Suprapubic skin (tissue), 4 donors: ENCODE data around the gene LMF1. TPM values are rescaled to one million over a fixed set of nuclear protein-coding genes. Genes with fewer than 3 reads are reported as not detected.

ENCODE experiments used
- DNase-seq, 2 donors: peaks; one replicate each; pipeline ENCODE4 v3.0.0-alpha.2; 2019; ENCODE audit warnings: low spot score in 2 of 2
- H3K27ac ChIP-seq: fragments of 200-600 bp; sonication (generic); one replicate; pipeline ENCODE4 v1.5.1; 2019
- H3K27me3 ChIP-seq: fragments of 200-600 bp; sonication (generic); one replicate; pipeline ENCODE4 v1.5.1; 2019
- H3K36me3 ChIP-seq: fragments of 200-600 bp; sonication (generic); one replicate; pipeline ENCODE4 v1.5.1; 2019
- H3K4me1 ChIP-seq: fragments of 200-600 bp; sonication (generic); one replicate; pipeline ENCODE4 v1.5.1; 2019
- H3K4me3 ChIP-seq: fragments of 200-600 bp; sonication (generic); one replicate; pipeline ENCODE4 v1.5.1; 2019; ENCODE audit warnings: mild to moderate bottlenecking
- H3K9me3 ChIP-seq: fragments of 200-600 bp; sonication (generic); one replicate; pipeline ENCODE4 v1.5.1; 2019
- EP300 ChIP-seq: sonication (generic); formaldehyde crosslinking; IDR thresholded peaks from one replicate; pipeline ENCODE4 v1.6.1; 2017; ENCODE audit warnings: antibody characterized with exemption
- POLR2A ChIP-seq, 2 donors: fragments of 450-650 bp; IDR thresholded peaks; one replicate each; pipeline ENCODE4 v1.6.1; 2017; ENCODE audit warnings: antibody characterized with exemption in 2 of 2, mild to moderate bottlenecking in 2 of 2, moderate library complexity in 2 of 2
- POLR2AphosphoS5 ChIP-seq, 3 donors: sonication (generic); formaldehyde crosslinking; IDR thresholded peaks; one replicate each; pipeline ENCODE4 v1.6.1; 2017; ENCODE audit warnings: antibody characterized with exemption in 3 of 3
- WGBS: methylation state at CpG from one replicate; pipeline ENCODE4 v1.1.5; 2018; 5-methylcytosine and 5-hydroxymethylcytosine counted together
- total RNA-seq, 4 donors: library from RNA; depleted of rRNA; stranded (reverse); fragments of >200 nt; gene quantifications; one replicate each; pipeline ENCODE4 v1.1.0, GENCODE V29; 2016
- TF ChIP-seq, protein P1 (sequence below), 2 donors: fragments of 200-600 bp in 1 of 2; fragments of 450-650 bp in 1 of 2; sonication (generic) in 1 of 2; IDR thresholded peaks; one replicate each; pipeline ENCODE4 v1.5.1; 2016 to 2019; ENCODE audit warnings: antibody characterized with exemption in 2 of 2, mild to moderate bottlenecking in 1 of 2, moderate library complexity in 1 of 2

The LMF1 gene
- total RNA-seq, 4 donors from 2014 or later = 32.1 to 117 (median 38.0) TPM

DNA sequence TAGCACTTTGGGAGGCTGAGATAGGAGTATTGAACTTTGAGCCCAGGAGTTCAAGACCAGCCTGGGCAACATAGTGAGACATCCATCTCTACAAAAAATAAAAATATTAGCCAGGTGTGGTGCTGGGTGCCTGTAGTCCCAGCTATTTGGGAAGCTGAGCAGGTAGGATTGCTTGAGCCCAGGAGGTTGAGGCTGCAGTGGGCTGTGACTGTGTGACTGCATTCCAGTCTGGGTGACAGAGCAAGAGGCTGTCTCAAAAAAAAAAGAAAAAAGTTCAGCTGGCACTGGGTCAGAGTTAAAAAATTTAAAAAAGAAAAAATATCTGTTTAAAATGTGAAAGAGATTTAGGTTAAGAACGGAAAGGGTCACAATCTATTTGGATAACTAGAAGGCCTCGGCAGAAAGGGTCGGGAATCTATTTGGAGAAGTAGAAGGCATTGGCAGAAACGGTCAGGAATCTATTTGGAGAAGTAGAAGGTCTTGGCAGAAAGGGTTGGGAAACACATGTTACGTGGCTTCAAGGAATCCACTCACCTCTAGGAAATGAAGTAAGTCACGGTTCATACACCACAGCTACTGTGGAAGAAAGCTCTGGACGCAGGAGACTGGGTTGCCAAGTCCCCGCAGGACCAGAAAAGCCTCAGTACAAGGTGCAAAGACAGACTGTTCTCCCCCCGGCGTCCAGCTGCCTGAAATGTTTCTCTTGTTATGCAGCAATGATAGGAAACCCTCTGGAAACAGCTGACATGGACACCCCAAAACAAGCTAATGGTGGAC lies 25.3 kb downstream of the LMF1 start:
- no peak overlapping the region for H3K27ac ChIP-seq
- H3K27me3 ChIP-seq = no peaks in the 10 kb centered on the region
- peaks cover 37% of the 10 kb centered on the region for H3K36me3 ChIP-seq
- H3K4me3 ChIP-seq = no peak overlapping the region
- H3K9me3 ChIP-seq = peaks cover 19% of the 10 kb centered on the region
- DNase-seq = no peak
- no peaks in the 10 kb centered on the region for H3K4me1 ChIP-seq
- TF ChIP-seq POLR2A (IDR thresholded peaks at IDR 0.05) = no peak
- TF ChIP-seq, protein P1, sequence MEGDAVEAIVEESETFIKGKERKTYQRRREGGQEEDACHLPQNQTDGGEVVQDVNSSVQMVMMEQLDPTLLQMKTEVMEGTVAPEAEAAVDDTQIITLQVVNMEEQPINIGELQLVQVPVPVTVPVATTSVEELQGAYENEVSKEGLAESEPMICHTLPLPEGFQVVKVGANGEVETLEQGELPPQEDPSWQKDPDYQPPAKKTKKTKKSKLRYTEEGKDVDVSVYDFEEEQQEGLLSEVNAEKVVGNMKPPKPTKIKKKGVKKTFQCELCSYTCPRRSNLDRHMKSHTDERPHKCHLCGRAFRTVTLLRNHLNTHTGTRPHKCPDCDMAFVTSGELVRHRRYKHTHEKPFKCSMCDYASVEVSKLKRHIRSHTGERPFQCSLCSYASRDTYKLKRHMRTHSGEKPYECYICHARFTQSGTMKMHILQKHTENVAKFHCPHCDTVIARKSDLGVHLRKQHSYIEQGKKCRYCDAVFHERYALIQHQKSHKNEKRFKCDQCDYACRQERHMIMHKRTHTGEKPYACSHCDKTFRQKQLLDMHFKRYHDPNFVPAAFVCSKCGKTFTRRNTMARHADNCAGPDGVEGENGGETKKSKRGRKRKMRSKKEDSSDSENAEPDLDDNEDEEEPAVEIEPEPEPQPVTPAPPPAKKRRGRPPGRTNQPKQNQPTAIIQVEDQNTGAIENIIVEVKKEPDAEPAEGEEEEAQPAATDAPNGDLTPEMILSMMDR (IDR thresholded peaks at IDR 0.05) = no peak
- TF ChIP-seq EP300 = no peak
- TF ChIP-seq POLR2AphosphoS5 (IDR thresholded peaks at IDR 0.05) = no peak
- WGBS = 90% methylated on average over 10 of the region's 10 CpGs

- Histone ChIP-seq H3K36me3 (peaks cover 41% of the 10 kb centered on the region), H3K27me3 (no peaks in the 10 kb centered on the region), H3K4me3 (no peak overlapping the region), H3K9me3 (peaks cover 19% of the 10 kb centered on the region), H3K4me1 (no peaks in the 10 kb centered on the region), H3K27ac (no peak overlapping the region)
- 98% methylated on average over 5 of the region's 5 CpGs for WGBS
- no peak for DNase-seq
- TF ChIP-seq, protein P1 (IDR thresholded peaks at IDR 0.05) = no peak
- no peak for TF ChIP-seq POLR2A (IDR thresholded peaks at IDR 0.05)
Measured at GRCh38 chr16:943971-944370, 26.8 kb downstream of the LMF1 start.

DNA sequence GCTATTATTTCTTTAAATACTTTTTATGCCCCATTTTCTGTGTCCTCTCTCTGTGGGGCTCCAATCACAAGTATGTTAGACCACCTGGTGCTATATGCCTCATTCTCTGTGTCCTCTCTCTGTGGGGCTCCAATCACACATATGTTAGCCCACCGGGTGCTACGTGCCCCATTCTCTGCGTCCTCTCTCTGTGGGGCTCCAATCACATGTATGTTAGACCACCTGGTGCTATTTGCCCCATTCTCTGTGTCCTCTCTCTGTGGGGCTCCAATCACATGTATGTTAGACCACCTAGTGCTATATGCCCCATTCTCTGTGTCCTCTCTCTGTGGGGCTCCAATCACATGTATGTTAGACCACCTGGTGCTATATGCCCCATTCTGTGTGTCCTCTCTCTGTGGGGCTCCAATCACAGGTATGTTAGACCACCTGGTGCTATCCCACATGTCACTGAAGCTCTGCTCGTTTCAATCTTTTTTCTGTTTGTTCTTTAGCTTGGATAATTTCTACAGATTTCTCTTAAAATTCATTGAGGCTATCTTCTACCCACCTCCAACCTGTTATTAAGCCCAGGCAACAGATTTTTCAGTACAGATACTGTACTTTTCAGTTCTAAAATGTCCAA lies 28.2 kb downstream of the LMF1 start:
- no peak for DNase-seq
- Histone ChIP-seq H3K27me3 (no peaks in the 10 kb centered on the region), H3K4me3 (no peak overlapping the region), H3K9me3 (peaks cover 19% of the 10 kb centered on the region), H3K36me3 (peaks cover 46% of the 10 kb centered on the region), H3K27ac (no peak overlapping the region), H3K4me1 (no peaks in the 10 kb centered on the region)
- WGBS = 95% methylated on average over 4 of the region's 4 CpGs
- TF ChIP-seq POLR2A (IDR thresholded peaks at IDR 0.05) = no peak
- TF ChIP-seq, protein P1 (IDR thresholded peaks at IDR 0.05) = no peak

DNA sequence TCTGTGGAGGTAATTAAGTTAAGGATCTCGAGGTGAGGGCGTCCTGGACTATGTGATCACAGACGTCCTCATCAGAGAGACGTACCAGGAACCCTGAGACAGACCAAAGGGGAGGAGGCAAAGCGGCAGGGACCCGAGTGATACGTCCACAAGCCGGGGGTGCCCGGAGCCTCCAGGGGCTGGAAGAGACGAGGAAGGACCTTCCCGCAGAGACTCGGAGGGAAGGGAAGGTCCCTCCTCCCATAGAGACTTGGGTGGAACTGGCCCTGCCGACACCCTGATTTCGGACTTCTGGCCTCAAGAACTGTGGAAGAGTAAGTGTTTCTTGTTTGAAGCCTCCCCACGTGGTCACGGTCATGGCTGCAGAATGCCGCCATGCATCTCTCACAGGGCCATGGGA lies 30.8 kb downstream of the LMF1 start:
- H3K36me3 ChIP-seq = peaks cover 28% of the 10 kb centered on the region
- peaks cover 19% of the 10 kb centered on the region for H3K9me3 ChIP-seq
- no peaks in the 10 kb centered on the region for H3K4me1 ChIP-seq
- no peak for TF ChIP-seq POLR2A (IDR thresholded peaks at IDR 0.05)
- TF ChIP-seq EP300 = no peak
- TF ChIP-seq POLR2AphosphoS5 (IDR thresholded peaks at IDR 0.05) = no peak
- TF ChIP-seq, protein P1 (IDR thresholded peaks at IDR 0.05) = no peak
- H3K27ac ChIP-seq = no peak overlapping the region
- H3K27me3 ChIP-seq = no peaks in the 10 kb centered on the region
- WGBS = 91% methylated on average over 16 of the region's 17 CpGs
- no peak overlapping the region for H3K4me3 ChIP-seq
- no peak for DNase-seq

DNA sequence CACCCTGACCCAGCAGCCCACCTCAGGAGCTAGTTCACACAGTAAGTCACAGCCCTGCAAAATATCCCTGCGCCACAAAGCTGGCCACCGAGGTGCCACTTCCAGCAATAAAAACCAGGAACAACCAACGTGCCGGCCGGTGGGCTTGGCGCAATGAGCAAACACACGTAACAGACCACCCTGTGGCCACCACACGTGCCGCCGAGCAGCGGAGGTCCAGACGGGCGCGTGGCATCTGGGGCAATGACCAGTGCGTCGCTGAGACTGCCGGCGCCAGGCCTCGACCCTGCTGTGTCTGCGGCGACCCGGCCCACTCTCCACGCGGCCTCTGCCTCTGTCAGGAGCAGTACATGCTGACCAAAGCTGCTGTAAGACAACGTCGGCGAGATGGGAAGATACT lies 31.5 kb downstream of the LMF1 start:
- Histone ChIP-seq H3K27ac (no peak overlapping the region), H3K9me3 (peaks cover 19% of the 10 kb centered on the region), H3K4me1 (no peaks in the 10 kb centered on the region), H3K4me3 (no peak overlapping the region), H3K27me3 (no peaks in the 10 kb centered on the region), H3K36me3 (peaks cover 30% of the 10 kb centered on the region)
- WGBS = 96% methylated on average over 26 of the region's 27 CpGs
- TF ChIP-seq POLR2A (IDR thresholded peaks at IDR 0.05) (no peak), POLR2AphosphoS5 (IDR thresholded peaks at IDR 0.05) (no peak), EP300 (no peak)
- TF ChIP-seq, protein P1 (IDR thresholded peaks at IDR 0.05) = no peak
- no peak for DNase-seq
